Muscle layer of colon (tissue), 2 donors: ENCODE data around the gene NTF3.

Experiments
- H3K27ac ChIP-seq: one replicate; pipeline ENCODE4 v1.7.0; 2013; ENCODE audit warnings: low read depth, mild to moderate bottlenecking, low read length, moderate library complexity
- H3K27me3 ChIP-seq, 2 donors: one replicate each; pipeline ENCODE4 v1.7.0; 2013; ENCODE audit warnings: low read length in 2 of 2, mild to moderate bottlenecking in 2 of 2; ENCODE audit not compliant: insufficient read depth in 2 of 2, control insufficient read depth in 1 of 2
- H3K36me3 ChIP-seq: one replicate; pipeline ENCODE4 v1.7.0; 2013; ENCODE audit warnings: mild to moderate bottlenecking, low read length; ENCODE audit not compliant: insufficient read depth
- H3K4me1 ChIP-seq: one replicate; pipeline ENCODE4 v1.7.0; 2013; ENCODE audit warnings: mild to moderate bottlenecking, low read length; ENCODE audit not compliant: insufficient read depth
- H3K4me3 ChIP-seq, 2 donors: one replicate each; pipeline ENCODE4 v1.7.0; 2013; ENCODE audit warnings: low read length in 2 of 2, low read depth in 1 of 2, mild to moderate bottlenecking in 1 of 2, moderate library complexity in 1 of 2
- H3K9ac ChIP-seq: one replicate; pipeline ENCODE4 v1.7.0; 2013; ENCODE audit warnings: low read length
- H3K9me3 ChIP-seq: one replicate; pipeline ENCODE4 v1.7.0; 2013; ENCODE audit warnings: mild to moderate bottlenecking, low read length
- donor health status: abdominal sarcoma.
- donor health status: Adenocarcinoma of cecum.

NTF3 gene

DNA sequence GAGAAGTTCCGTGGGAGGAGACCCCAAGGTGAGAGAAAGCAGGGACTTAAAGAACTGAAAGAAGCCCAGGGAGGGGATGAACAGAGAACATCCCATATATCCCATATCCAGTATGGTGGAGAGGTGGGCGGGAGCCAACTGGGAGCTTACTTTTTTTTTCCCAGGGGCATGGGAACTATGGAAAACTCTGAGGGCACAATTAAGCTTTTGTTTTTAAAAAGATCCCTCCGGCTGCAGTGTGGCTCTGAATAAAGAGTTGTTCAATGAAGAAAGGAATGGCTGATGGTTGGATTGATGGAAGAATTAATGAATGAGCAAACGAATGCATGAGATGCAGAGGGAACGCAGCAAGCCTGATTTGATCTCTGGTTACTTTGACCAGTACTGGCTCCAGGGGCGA is 12.6 kb downstream of the NTF3 start:
- H3K4me1 ChIP-seq: no peaks in the 10 kb centered on the region
- no peaks in the 10 kb centered on the region for H3K9me3 ChIP-seq
- H3K9ac ChIP-seq: no peak overlapping the region
- no peak overlapping the region for H3K4me3 ChIP-seq
- H3K27me3 ChIP-seq: peaks cover 1 to 4% of the 10 kb centered on the region in 2 donors
- no peaks in the 10 kb centered on the region for H3K36me3 ChIP-seq
- no peak overlapping the region for H3K27ac ChIP-seq

DNA sequence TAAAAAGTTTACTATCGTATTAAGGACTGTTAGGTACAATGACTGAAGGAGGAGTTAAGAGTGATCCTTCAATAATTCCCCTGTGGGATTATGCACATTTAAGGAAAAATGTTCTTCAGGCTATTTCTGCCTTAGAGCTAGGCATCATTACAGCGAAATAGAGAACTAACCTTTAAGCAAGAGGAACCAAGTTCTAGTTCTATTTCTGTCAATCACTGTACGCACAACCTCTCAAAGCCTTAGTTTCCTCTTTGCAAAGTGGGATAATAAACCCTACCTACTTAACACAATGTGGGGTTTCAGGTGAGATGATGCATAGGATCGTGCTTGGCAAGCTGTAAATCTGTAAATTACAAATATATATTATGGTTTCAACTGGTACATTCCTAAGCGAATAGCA is 15.4 kb downstream of the NTF3 start:
- no peak overlapping the region for H3K27ac ChIP-seq
- H3K4me1 ChIP-seq: no peaks in the 10 kb centered on the region
- no peak overlapping the region for H3K4me3 ChIP-seq
- no peaks in the 10 kb centered on the region for H3K9me3 ChIP-seq
- H3K36me3 ChIP-seq: no peaks in the 10 kb centered on the region
- H3K27me3 ChIP-seq: peaks cover 0 to 4% of the 10 kb centered on the region in 2 donors
- no peak overlapping the region for H3K9ac ChIP-seq

DNA sequence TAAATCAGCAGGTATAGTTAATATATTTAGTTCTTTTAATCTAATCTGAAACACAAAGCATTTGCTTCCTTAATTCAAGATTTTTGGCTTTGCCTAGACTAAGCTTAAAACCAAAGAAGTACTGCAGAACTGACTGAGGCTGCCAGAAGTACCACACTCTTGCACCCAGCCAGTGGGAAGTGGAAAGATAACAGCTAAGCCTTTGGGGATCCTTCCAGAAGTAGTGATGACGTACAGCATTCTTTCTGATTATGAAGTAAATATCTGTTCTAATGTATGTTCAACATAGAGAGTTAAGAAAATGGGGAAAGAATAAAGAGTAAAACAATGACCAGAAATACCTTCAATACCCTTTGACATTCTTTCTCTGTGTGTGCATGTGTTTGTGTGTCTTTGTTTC is 19.3 kb downstream of the NTF3 start:
- Histone ChIP-seq H3K9me3 (no peaks in the 10 kb centered on the region), H3K36me3 (no peaks in the 10 kb centered on the region), H3K27ac (no peak overlapping the region), H3K4me3 (no peak overlapping the region), H3K4me1 (no peaks in the 10 kb centered on the region), H3K27me3 (peaks cover 0 to 4% of the 10 kb centered on the region in 2 donors), H3K9ac (no peak overlapping the region)

DNA sequence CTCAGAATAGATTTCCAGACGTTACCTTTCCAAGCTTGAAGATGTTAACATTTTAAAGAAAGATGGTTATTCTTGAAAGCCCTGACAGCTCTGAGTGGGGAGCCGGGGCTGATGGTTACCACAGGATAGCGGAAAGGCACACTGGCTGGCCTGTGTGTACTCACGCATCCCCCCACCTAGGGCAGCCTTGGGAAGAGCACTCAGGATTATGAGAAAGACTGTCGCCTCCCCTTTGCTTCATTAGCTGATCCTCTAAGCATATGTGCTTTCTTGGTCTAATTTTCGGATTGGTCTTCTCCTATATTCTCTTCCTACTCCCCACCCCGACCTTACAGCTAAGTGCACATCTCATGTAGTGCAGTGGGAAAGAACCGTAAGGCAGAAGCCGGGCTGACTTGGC is 20.7 kb downstream of the NTF3 start:
- Histone ChIP-seq H3K9ac (no peak overlapping the region), H3K4me1 (no peaks in the 10 kb centered on the region), H3K4me3 (no peak overlapping the region), H3K9me3 (no peaks in the 10 kb centered on the region), H3K27me3 (peaks cover 0 to 4% of the 10 kb centered on the region in 2 donors), H3K36me3 (no peaks in the 10 kb centered on the region), H3K27ac (no peak overlapping the region)

DNA sequence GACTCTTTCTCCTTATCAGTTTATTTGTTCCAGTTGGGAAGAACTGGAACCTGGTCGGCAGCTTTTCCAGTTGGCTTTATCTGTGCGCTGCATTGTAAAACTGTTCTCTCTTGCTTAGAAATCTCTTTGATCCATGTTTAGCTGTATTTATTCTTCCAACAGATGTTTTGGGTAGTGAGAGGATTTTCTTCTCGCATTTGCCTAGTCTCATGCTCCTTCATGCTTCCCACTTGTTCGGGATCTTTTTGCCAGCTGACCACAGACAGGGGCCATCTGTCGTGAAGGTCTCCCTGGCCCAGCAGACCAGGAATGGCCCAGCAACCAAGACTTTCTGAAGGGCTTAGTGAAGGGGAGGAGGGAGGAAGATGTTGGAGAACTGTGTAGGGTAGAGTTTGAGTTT is 21.6 kb downstream of the NTF3 start:
- H3K9me3 ChIP-seq: no peaks in the 10 kb centered on the region
- H3K36me3 ChIP-seq: no peaks in the 10 kb centered on the region
- peaks cover 0 to 4% of the 10 kb centered on the region in 2 donors for H3K27me3 ChIP-seq
- H3K4me3 ChIP-seq: no peak overlapping the region
- H3K27ac ChIP-seq: no peak overlapping the region
- no peaks in the 10 kb centered on the region for H3K4me1 ChIP-seq
- no peak overlapping the region for H3K9ac ChIP-seq

DNA sequence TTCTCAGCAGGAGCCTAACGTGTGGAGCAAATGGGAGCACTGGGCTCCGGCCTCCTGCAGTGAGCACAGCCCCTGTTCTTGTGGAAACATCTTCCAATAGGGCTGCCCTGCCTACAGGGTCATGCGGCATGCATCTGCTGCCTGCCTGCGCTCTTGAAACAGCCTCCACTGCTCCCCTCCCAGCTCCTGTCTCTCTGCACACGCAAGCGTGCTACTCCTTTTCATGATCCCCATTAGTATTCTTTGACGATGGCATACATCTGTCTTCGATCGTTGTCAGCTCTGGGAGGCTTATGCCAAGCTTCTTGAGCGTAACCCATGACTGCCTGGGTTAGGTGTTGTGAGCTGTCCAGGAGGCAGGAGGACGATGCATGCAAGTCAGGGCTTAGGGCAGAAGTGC is 23.1 kb downstream of the NTF3 start:
- Histone ChIP-seq H3K4me3 (no peak overlapping the region), H3K4me1 (no peaks in the 10 kb centered on the region), H3K27ac (no peak overlapping the region), H3K27me3 (peaks cover 0 to 4% of the 10 kb centered on the region in 2 donors), H3K36me3 (no peaks in the 10 kb centered on the region), H3K9ac (no peak overlapping the region), H3K9me3 (no peaks in the 10 kb centered on the region)

DNA sequence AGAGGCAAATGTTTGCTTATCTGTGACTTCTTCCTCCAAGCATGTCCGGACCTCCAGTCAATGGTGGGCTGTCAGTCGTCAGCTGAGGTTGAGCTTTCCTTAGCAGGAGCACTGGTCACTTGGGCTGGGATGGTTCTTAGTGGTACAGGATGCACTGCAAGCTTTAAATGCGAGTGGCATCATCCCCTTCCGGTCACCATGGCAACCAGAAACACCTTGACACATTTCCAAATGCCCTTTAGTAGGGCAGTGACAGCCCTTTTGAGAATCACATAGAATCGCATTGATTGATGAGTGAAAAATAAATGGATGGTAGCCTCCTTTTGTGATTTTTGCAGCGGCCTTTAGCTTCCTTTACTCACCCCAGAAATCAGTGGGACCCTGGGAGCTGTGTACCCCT is 24.1 kb downstream of the NTF3 start:
- no peaks in the 10 kb centered on the region for H3K4me1 ChIP-seq
- no peak overlapping the region for H3K9ac ChIP-seq
- no peaks in the 10 kb centered on the region for H3K27me3 ChIP-seq
- H3K27ac ChIP-seq: no peak overlapping the region
- no peaks in the 10 kb centered on the region for H3K9me3 ChIP-seq
- no peak overlapping the region for H3K4me3 ChIP-seq
- no peaks in the 10 kb centered on the region for H3K36me3 ChIP-seq

DNA sequence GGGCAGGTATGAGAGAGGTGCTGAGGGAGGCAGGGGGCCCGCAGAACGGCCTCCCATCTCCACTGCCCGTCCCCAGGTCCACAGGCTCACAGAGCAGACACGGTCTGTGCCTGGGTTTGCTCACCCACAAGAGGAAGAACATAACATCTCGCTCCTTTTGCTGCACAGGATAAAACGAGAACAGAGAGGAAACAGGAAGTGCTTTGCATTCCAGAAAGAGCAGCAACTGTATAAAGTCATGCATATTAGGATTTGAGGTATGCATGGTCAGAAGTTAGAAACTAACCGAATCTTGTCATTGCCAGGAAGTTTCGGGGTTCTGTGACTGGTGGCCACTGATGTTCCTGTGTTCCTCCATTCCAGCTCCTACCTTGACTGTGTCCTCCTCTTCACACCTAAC is 25.0 kb downstream of the NTF3 start:
- no peaks in the 10 kb centered on the region for H3K27me3 ChIP-seq
- no peaks in the 10 kb centered on the region for H3K9me3 ChIP-seq
- no peak overlapping the region for H3K9ac ChIP-seq
- H3K27ac ChIP-seq: no peak overlapping the region
- H3K36me3 ChIP-seq: no peaks in the 10 kb centered on the region
- no peaks in the 10 kb centered on the region for H3K4me1 ChIP-seq
- no peak overlapping the region for H3K4me3 ChIP-seq

DNA sequence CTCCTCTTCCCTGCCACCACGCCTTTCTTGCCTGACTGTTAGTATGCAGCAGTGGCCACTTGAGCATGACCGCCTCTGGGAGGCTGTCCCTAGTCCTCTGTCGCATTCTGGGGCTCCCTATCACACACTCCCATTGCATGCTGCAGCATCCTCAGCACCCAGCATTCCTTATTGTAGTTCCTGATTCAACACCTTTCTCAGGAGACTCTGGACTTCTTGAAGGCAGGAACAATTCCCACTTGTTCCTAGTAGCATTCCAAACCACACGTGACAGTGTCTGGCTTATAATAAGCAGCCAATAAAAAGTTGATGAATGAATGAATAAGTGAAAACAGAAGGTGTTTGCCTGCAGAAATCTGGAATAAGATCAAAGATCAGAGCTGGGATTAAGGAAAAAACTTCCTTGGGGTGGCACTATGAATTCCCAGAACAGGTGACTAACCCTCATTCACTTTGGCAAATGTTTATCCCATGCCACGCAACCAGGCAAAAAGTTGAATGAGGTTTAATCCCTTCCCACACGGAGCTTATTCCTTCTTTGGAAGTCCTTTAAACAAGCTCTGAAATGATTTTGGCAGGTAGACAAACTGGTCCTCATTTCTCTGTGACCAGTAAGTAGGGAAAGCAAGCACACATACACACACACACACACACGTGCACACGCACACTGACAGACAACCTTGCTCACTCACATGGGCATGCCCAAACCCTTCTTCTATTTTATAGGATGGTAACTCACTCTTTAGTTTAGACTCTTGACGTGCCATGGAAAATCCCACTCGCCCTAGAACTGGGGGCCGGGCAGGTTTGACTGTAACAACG is 26.5 kb downstream of the NTF3 start:
- Histone ChIP-seq H3K4me3 (no peak overlapping the region), H3K9me3 (no peaks in the 10 kb centered on the region), H3K4me1 (no peaks in the 10 kb centered on the region), H3K27ac (no peak overlapping the region), H3K36me3 (no peaks in the 10 kb centered on the region), H3K27me3 (no peaks in the 10 kb centered on the region), H3K9ac (no peak overlapping the region)

DNA sequence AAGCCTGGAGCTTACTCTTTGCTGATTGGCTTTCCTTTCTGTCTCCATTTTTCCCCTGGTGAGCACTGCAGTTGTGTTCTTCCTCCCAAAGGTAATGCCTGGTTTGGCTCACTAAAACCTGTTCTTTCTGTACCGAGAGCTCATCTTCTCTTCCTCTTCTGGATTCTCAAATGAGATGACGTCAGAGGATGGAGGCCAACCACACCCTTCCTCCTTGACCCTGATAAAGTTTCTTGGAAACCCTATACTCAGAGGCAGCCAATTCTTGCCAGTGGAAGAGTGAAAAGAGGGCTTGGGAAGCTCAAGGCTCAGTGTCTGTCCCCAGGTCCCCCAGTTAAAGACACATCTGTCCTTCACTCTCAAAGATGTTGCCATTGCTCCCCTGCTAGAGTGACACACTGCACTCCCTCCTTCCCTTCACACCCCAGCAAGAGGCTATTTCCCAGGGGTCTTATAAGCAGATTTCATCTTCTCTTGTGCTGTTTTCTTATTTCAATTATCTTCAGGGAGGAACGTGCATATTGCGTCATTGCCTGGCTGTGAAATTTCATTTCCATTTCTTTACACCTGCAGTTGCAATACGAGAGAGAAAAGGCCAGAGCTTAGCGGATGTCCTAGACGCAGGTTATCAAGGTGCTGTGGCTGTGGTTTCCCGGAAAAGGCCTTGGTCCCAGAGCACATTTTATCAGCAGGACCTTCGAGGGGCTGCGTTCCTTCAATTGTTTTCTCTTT is 27.3 kb downstream of the NTF3 start:
- Histone ChIP-seq H3K4me3 (no peak overlapping the region), H3K9ac (no peak overlapping the region), H3K27ac (no peak overlapping the region), H3K9me3 (no peaks in the 10 kb centered on the region), H3K27me3 (no peaks in the 10 kb centered on the region), H3K36me3 (no peaks in the 10 kb centered on the region), H3K4me1 (no peaks in the 10 kb centered on the region)

DNA sequence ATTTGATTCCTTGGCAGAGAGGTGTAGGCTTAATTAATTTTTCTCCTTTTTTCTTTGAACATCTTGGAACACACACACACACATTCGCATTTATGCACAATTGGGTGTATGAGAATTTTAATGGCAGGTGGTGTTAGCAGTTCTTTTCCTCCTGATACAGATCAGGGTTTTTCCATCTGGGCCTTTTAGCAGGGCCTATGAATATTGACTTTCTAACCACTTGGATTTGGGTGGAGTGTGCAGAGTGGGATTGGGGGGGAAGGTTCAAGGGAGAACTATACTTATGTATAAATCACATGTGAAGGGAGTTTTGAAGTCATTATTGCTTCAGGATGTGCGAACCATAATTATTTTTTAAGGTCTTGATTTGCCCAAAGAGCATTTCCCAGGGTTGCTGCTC is 28.9 kb downstream of the NTF3 start:
- Histone ChIP-seq H3K9me3 (no peaks in the 10 kb centered on the region), H3K27me3 (no peaks in the 10 kb centered on the region), H3K36me3 (no peaks in the 10 kb centered on the region), H3K27ac (no peak overlapping the region), H3K9ac (no peak overlapping the region), H3K4me3 (no peak overlapping the region), H3K4me1 (no peaks in the 10 kb centered on the region)

DNA sequence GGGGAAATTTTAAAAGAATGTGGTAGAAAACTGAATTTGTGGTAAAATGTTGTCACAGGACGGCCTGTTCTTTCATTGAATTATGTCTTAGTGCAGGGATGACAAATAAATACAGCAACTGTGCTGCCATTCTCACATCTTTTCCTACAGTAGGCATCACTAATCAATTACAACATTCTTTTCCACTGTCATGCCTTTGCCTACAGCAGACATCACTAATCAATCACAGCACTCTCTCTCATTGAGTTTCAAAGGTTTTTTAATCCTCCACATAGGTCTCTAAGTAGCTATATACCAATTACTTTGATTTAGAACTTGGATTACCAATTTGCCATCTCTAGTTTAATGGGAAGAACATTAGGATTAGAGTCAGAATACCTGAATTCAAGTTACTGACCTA is 30.1 kb downstream of the NTF3 start:
- H3K27ac ChIP-seq: no peak overlapping the region
- no peaks in the 10 kb centered on the region for H3K4me1 ChIP-seq
- H3K36me3 ChIP-seq: no peaks in the 10 kb centered on the region
- H3K9ac ChIP-seq: no peak overlapping the region
- H3K27me3 ChIP-seq: no peaks in the 10 kb centered on the region
- no peaks in the 10 kb centered on the region for H3K9me3 ChIP-seq
- no peak overlapping the region for H3K4me3 ChIP-seq
